ENCODE measurements around the gene PTPN1. TPM values are rescaled to one million over a fixed set of nuclear protein-coding genes. Genes with fewer than 3 reads are reported as not detected.
"Not testable (repeated sequence)": the region's sequence is repeated elsewhere in the genome, so short reads cannot be mapped to it uniquely, and the experiment has no call there.

Gene PTPN1
- total and polyA plus RNA-seq, 2 experiments from 2014 or later: 19.4 to 29.4 TPM

GRCh38 chr20:50615407-50615806 is 105.2 kb downstream of the PTPN1 start:
- H3K4me1 ChIP-seq (ENCODE audit: low read depth): no peaks in the 10 kb centered on the region
- no peaks in the 10 kb centered on the region for H3K9me3 ChIP-seq (ENCODE audit: low read depth)
- TF ChIP-seq CTCF (IDR thresholded peaks at IDR 0.05; ENCODE audit: low read depth, low read length): no peak
- DNase-seq (ENCODE audit: low read depth in 1 of 2, low spot score in 1 of 2): no peak
- no peaks in the 10 kb centered on the region for H3K36me3 ChIP-seq
- H3K27me3 ChIP-seq: no peaks in the 10 kb centered on the region
- no peak overlapping the region for H3K4me3 ChIP-seq
- H3K27ac ChIP-seq: no peak overlapping the region

DNA sequence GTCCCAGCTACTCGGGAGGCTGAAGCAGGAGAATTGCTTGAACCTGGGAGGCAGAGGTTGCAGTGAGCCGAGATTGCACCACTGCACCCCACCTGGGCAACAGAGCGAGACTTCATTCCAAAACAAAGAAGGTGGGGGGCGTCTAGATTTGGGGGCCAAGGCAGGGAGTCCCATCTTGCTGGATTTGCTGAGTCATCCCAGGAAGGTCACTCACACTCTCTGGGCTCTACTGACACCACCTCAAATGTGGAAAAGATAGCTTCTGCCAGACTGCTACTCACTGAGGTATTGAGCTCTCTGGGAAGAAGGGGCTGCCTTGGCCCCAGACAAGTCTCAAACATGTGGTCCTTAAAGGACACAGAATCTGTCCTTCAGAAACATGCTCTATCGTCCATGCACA is 106.8 kb downstream of the PTPN1 start:
- TF ChIP-seq CTCF (IDR thresholded peaks at IDR 0.05; ENCODE audit: low read depth, low read length): no peak
- H3K27ac ChIP-seq: no peak overlapping the region
- H3K27me3 ChIP-seq: no peaks in the 10 kb centered on the region
- DNase-seq (ENCODE audit: low read depth in 1 of 2, low spot score in 1 of 2): no peak
- H3K4me1 ChIP-seq (ENCODE audit: low read depth): no peaks in the 10 kb centered on the region
- H3K4me3 ChIP-seq: no peak overlapping the region
- no peaks in the 10 kb centered on the region for H3K36me3 ChIP-seq
- H3K9me3 ChIP-seq (ENCODE audit: low read depth): no peaks in the 10 kb centered on the region

DNA sequence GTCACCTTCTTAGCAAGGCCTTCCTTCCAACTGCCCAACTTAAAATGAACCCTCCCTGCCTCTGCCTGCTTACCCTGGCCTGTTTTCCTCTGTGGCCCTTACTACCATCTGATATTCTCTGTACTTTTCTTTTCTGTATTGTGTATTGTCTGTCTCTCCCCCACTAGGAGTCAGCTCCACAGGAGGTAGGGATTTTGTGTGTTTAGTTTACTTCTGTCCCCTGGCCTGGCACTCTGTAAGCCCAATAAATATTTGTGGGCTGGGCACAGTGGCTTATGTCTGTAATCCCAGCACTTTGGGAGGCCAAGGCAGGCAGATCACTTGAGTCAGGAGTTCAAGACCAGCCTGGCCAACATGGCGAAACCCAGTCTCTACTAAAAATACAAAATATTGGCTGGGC is 108.4 kb downstream of the PTPN1 start:
- H3K4me1 ChIP-seq (ENCODE audit: low read depth): no peaks in the 10 kb centered on the region
- no peak overlapping the region for H3K27ac ChIP-seq
- no peaks in the 10 kb centered on the region for H3K36me3 ChIP-seq
- no peak overlapping the region for H3K4me3 ChIP-seq
- H3K27me3 ChIP-seq: no peaks in the 10 kb centered on the region
- no peaks in the 10 kb centered on the region for H3K9me3 ChIP-seq (ENCODE audit: low read depth)
- TF ChIP-seq CTCF (IDR thresholded peaks at IDR 0.05; ENCODE audit: low read depth, low read length): no peak
- no peak for DNase-seq (ENCODE audit: low read depth in 1 of 2, low spot score in 1 of 2)

GRCh38 chr20:50620459-50620858 is 110.3 kb downstream of the PTPN1 start:
- not testable (repeated sequence) for H3K36me3 ChIP-seq; H3K4me1 ChIP-seq (ENCODE audit: low read depth); DNase-seq (ENCODE audit: low read depth in 1 of 2, low spot score in 1 of 2); H3K9me3 ChIP-seq (ENCODE audit: low read depth); H3K27ac ChIP-seq; H3K4me3 ChIP-seq; H3K27me3 ChIP-seq

DNA sequence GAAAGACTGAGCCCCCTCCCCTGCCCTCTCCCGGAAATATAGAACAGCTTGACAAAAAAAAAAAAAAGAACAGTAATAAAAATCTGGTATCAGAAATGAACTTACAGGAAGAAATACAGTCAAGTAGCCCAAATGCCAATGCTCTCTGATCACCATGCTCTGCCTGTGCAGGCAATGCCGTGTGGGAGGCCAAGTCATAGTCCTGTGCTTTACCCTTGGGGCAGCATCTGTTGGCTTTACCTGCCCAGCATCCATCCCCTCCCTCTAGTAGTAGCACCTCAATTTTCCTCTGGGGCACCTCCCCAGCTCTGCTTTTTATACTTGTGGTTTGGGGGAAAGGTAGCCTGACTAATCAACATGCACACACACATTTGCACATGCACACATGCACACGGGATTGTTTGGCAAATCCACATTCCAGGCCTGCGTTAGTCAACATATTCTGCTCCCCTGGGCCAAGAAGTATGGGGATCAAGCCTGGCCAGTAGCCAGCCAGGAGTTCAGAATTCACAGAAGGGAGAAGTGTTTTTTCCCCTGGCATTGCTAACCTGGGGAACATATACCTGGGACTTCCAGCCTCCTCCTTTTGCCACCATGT is 111.0 kb downstream of the PTPN1 start:
- TF ChIP-seq CTCF (IDR thresholded peaks at IDR 0.05; ENCODE audit: low read depth, low read length): no peak
- Histone ChIP-seq H3K27me3 (no peaks in the 10 kb centered on the region), H3K9me3 (ENCODE audit: low read depth) (no peaks in the 10 kb centered on the region), H3K27ac (no peak overlapping the region), H3K4me1 (ENCODE audit: low read depth) (no peaks in the 10 kb centered on the region), H3K4me3 (no peak overlapping the region), H3K36me3 (no peaks in the 10 kb centered on the region)
- no peak for DNase-seq (ENCODE audit: low read depth in 1 of 2, low spot score in 1 of 2)

DNA sequence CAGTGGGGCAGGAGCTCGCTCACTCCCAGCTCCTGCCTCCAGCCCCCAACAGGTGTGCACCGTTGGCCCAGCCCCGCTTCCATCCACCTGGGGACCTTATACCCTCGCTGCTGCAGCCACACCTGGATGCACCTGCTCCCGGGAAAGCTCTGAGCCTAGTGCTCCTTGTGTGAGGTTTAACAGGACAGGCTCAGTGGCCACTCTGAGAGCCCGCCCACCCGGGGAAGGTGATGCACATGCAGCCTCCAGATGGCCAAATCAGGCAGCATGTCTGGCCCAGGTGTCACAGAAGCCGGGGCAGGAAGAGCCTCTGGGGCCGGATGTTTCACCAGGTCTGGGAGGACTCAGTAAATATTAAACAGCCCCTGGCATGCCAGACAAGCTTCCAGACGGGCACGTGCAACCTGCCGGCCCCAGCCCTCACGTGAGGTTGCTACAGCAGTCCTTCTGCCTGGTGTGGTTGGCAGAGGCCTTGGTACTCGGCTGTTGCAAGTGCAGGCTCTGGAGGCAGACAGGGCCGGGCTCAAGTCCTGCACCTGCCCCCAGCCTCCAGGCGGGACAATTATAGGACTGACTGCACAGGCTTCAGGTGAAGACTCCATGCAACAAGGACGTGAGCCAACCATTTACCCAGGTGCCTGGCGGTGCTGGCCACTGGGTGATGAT is 114.3 kb downstream of the PTPN1 start:
- H3K27me3 ChIP-seq: no peaks in the 10 kb centered on the region
- TF ChIP-seq CTCF (IDR thresholded peaks at IDR 0.05; ENCODE audit: low read depth, low read length): no peak
- H3K9me3 ChIP-seq (ENCODE audit: low read depth): no peaks in the 10 kb centered on the region
- no peaks in the 10 kb centered on the region for H3K36me3 ChIP-seq
- H3K4me3 ChIP-seq: no peak overlapping the region
- H3K27ac ChIP-seq: no peak overlapping the region
- DNase-seq (ENCODE audit: low read depth in 1 of 2, low spot score in 1 of 2): no peak
- peaks cover 6% of the 10 kb centered on the region for H3K4me1 ChIP-seq (ENCODE audit: low read depth)
